Activated T-helper 9 cell treated with anti-CD3 and anti-CD28 coated beads, Interleukin-2, amount 50 U/mL, for 16 hours (primary cell): Measurements from ENCODE around the gene MYOZ2.
"Not testable (repeated sequence)": the region's sequence is repeated elsewhere in the genome, so short reads cannot be mapped to it uniquely, and the experiment has no call there.

Experiments
- DNase-seq: peaks from one replicate; pipeline ENCODE4 v3.0.0-alpha.2; 2020; ENCODE audit warnings: low read depth

Gene MYOZ2

GRCh38 chr4:119128148-119128547, 7.5 kb upstream of the MYOZ2 start:
- no peak for DNase-seq

GRCh38 chr4:119130365-119131065, 5.1 kb upstream of the MYOZ2 start:
- DNase-seq, result no peak

GRCh38 chr4:119131164-119131563, 4.5 kb upstream of the MYOZ2 start:
- DNase-seq, result no peak

- no peak for DNase-seq
Measured at GRCh38 chr4:119132306-119132705, 3.3 kb upstream of the MYOZ2 start.

- no peak for DNase-seq
Measured at GRCh38 chr4:119136546-119136945, 914 bp downstream of the MYOZ2 start.

DNA sequence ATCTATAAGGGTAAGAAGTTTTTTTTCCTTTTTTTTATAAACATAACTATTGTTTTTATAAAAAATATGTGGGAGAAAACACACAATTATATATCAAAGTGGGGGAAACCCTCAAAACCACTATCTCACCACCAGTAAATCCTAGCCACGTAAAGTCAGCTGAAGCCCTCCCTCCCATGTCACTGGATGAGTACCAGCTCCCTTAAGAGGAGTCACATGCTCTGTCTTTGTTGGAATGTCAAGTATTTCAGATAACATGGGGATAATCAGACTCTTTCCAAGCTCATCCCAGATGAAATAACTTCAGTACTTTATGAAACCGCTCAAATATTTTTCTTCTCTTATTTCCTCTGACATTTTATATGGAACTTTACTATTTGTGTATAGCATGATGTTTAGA, 2.4 kb downstream of the MYOZ2 start:
- no peak for DNase-seq

DNA sequence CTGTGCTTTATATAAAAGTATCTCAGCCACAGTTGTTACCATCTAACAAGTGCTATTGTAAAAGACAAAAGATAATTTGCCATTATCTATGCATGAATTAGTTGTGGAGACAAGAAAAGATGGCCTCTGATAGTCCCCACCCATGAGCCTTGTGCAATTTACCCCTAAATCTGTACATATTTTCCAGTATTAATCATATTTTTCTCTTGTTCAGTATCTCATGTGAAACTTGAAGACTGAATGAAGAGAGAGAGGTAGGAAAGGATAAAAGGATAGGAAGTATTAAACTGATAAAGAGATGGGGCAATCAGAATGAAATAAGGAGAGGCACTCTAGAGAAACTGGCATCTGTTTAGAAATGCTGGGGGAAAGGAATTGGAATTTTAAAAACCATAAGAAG, 3.7 kb downstream of the MYOZ2 start:
- no peak for DNase-seq

DNA sequence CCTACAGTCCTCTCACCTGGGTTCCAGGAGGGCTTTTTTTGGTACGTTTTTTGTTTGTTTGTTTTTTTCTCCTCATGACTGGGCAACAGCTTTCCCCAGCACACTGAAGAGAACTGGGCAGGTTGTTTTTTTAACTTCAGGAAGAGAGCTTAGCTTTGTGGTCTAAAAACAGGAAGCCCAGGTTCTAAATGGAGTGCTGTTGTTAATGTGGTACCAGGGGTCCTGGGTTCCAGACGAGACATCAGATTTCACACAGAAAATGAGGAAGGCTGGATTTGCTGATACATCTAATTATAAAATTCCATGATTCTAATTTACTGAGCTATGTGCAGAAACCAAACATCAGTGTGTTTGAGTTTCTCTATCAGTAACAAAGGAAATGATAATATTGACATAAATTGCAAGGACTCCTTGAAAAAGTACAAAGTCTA, 4.2 kb downstream of the MYOZ2 start:
- DNase-seq, result no peak

- DNase-seq, result not testable (repeated sequence)
Measured at GRCh38 chr4:119141283-119141682, 5.7 kb downstream of the MYOZ2 start.

GRCh38 chr4:119142833-119143232, 7.2 kb downstream of the MYOZ2 start:
- no peak for DNase-seq

DNA sequence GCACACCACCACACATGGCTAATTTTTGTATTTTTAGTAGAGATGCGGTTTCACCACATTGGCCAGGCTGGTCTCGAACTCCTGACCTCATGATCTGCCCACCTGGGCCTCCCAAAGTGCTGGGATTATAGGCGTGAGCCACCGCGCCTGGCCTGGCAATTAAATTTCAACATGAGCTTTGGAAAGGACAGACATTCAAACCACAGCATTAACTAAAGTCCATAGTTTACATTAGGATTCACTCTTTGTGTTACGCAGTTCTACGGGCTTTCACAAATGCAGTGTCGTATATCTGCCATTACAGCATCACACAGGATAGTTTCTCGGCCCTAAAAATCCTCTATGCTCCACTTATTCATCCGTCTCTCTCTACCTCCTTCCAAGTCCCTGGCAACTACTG, 7.7 kb downstream of the MYOZ2 start:
- not testable (repeated sequence) for DNase-seq

- DNase-seq, result no peak
Measured at GRCh38 chr4:119149110-119149509, 13.5 kb downstream of the MYOZ2 start.

GRCh38 chr4:119151161-119151560, 15.5 kb downstream of the MYOZ2 start:
- no peak for DNase-seq

DNA sequence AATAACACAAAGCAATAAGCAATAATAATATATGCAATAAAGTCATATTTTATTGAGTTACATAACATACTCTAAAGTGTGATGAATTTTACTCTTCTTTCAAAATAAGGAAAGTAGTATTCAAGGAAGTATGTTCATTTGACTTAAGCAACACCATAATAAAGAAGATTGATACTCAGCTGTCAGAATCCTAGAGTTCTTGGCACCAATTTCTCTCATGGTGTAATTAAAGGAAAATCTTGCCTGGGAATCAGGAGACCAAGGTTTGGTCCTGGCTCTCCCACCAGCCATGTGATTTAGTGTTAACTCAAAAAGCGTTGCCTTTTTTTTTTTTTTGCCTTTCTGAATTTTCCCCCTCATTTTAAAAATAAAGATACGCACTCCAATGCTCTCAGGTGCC, 17.1 kb downstream of the MYOZ2 start:
- DNase-seq, result no peak

- DNase-seq, result no peak
Measured at GRCh38 chr4:119162174-119162573, 26.5 kb downstream of the MYOZ2 start.

- no peak for DNase-seq
Measured at GRCh38 chr4:119165767-119166166, 30.1 kb downstream of the MYOZ2 start.

DNA sequence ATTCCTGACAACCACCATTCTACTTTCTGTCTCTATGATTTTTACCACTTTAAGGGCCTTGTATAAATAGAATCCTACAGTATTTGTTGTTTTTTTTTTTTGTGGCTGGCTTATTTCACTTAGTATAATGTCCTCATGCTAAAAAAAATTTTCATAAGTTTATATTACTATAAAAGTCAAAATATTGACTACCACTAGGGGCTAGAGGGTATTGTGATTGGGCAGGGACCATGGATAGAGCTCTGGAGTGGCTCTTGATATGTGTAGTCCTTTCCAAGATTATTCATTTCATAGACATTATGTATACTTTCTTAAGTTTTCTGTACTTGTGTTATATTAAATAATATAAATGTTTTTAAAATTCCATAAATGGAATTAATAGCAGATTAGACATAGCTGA, 34.6 kb downstream of the MYOZ2 start:
- no peak for DNase-seq

DNA sequence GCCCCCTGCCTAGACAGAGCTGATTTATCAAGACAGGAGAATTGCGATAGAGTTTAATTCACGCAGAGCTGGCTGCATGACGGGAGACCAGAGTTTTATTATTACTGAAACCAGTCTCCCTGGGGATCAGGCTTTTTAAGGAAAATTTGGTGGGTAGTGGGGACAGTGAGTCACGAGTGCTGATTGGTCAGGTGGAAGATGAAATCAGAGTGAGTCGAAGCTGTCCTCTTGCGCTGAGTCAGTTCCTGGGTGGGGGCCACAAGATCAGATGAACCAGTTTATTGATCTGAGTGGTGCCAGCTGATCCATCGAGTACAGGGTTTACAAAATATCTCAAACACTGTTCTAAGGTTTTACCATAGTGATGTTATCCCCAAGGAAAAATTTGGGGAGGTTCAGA, 36.6 kb downstream of the MYOZ2 start:
- no peak for DNase-seq

GRCh38 chr4:119173729-119174361, 38.2 kb downstream of the MYOZ2 start:
- not testable (repeated sequence) for DNase-seq

DNA sequence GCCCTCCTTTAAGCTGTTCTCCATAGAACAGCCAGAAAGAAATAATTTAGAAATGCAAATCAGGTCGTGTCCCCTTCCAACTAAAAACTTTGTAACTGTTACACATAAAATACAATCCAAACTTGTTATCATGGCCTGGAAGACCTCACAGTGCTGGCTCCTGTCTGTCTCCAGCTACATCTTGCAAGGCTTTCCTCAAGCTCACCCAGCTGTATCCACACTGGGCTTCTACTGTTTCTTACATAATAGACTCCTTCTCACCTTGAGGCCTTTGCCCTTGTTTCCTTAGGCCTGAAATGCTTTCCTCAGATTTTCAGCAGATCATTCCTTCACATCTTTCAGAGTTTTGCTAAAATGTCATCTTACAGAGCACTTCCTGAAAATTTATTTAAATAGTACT, 43.4 kb downstream of the MYOZ2 start:
- no peak for DNase-seq

DNA sequence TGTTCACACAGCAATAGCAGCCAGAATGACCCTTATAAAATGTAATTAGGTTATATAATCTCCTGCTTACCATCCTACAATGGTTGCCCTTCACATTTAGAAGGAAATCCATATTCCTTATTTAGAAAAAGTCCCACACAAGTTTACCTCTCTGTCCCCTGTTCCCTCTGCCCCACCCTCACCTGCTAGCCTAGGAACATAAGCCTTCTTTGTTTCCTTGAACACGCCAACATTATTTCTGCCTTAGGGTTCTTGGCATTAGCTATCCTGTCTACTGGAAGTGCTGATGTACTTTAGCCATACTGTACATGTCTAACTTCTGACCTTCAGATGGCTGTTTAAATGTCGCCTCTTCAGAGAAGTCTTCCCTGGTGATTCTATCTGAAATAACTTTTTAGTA, 48.5 kb downstream of the MYOZ2 start:
- no peak for DNase-seq

DNA sequence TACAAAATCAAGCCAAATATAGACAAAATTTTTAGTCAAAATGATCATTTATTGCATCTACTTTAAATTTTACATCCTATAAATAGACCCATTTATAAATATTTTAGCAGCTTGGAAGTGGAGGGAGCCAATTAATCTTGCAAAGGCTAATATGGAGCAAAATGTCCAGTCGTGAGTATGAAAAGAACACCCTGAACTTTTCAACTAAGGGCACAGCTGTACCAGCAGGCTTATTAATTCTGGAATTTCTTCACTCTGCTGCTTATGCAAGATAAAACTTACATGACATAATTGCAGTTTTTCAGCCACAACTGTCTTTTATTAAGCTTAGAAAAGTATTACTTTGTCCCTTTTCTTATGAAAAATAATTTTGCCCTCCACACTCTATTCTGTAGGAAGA, 54.0 kb downstream of the MYOZ2 start:
- DNase-seq, result no peak

GRCh38 chr4:119190354-119190753, 54.7 kb downstream of the MYOZ2 start:
- DNase-seq, result no peak

- no peak for DNase-seq
Measured at GRCh38 chr4:119191505-119191904, 55.9 kb downstream of the MYOZ2 start.
